Measurements from ENCODE around the gene C1orf35.

C1orf35 gene

DNA sequence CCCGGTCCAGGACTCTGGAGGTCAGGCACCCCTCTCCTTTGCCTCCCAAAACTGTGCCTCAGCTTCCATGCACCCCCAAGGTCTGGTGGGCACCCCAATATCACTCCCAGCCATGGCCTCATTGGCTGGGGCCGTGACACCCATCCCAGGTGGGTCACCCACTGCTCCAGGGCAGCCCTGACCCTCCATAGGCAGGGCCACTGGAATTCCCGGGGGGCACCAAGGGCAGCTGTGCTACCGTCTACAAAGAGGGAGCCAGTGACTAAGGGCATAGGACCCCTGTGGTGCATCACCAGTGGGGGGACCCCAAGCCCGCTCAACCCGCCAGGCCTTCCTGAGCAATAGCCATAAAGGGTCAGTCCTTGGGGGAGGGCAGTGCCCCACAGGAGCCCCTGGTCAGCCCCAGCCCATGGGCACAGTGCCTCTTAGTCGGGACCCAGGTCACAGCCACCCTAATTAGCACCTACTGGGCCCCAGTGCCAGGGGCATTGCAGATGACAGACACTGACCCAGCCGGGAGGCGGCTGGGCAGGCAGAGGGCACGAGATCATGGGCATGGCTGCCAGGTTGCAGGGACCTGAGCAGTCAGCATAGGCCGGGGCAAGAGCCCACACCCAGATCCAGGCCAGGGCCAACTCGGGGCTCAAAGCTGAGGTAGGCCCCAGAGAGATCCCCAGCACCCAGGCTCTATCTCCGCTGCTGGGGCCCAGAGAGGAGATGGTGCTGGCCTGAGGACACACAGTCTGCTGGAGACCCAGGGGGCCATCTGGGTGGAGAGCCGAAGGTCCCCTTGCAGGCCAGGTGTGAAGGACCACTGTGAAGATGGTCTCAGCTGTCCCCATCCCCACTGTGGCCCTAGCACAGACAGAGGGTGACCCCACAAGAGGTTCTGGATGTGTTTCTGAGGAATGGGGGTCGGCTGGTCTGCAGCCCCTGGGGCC lies 39.6 kb downstream of the C1orf35 start:
- no peak for DNase-seq (ENCODE audit: low read depth)

DNA sequence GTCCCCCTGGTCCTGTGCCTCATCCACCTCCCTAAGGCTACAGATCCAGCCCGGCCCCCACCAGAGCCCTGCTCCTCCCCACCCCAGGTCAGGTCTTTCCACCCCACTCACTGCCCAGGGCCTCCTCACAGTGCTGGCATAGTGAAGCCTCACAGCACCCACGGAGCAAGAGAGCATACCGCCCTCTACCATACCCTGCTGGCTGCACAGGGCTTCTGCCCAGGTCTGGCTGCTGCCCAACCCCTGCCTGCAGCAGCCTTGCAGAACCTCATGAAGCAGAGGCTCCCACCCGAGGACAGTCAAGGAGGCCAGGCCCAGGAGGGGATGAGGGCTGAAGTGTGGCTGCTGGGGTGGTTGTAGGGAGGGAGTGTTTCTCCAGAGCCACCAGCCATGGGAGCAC lies 40.3 kb downstream of the C1orf35 start:
- no peak for DNase-seq (ENCODE audit: low read depth)

DNA sequence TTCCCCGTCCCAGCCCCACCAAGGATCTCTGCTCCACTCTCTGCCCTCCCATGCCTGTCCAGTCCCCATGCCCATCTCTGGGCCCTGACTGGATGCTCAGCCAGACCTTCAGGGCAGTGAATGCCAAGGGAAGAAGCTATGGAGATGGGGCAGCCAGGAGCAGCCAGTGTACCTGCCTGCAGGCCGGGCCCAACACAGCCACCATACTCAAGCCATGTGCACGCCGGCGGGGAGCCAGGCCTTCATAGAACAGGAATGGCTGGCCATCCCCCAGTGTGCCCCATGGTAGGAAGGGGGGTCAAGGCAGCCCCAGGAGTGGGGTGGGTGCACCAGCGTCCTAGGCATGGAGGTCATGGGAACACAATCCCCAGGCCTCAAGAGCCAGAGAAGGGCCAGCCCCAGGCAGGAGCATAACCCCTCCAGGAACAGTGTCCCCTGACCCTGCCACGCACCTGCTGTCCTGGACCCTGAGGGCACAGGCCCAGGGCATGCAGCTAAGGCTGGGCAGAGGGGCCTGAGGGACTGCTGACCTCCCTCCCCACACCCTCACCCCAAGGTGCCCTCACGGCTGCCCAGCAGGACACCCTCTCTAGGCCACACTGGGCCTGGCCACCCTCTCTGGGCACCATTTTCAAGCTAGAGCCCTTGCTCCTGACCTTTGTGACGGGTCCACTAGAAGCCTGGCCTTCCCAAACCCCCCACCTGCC lies 40.9 kb downstream of the C1orf35 start:
- no peak for DNase-seq (ENCODE audit: low read depth)

DNA sequence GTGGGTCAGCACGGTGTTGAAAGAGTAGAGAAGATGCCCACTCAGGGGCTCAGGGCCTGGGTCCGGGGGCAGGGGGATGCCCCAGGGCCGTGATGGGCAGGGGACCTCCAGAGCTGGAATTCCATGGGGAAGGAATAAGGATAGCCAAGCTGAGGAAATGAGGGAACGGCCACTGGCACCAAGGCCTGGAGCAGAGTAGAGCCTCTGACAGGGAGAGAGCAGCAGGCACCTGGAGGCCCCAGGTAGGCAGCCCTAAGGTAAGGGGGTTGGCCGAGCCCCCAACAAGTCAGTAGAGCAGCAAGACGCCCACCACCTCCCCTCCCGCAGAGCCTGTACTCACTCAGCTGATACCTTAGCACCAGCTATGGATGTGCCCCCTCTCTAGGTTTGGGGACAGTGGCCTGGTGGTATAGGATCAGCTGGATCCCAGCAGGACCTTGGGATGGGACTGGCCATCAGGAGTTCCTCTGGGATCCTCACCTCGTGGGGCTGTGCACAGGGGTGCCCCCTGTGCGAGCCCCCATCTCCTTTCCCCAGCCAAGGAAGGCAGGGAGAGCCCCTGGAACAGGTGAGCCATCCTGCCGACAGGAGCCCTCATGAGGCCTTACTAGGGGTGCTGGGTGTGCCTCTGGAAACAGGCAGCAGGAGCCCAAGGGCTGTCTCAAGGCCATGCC lies 41.6 kb downstream of the C1orf35 start:
- no peak for DNase-seq (ENCODE audit: low read depth)

DNA sequence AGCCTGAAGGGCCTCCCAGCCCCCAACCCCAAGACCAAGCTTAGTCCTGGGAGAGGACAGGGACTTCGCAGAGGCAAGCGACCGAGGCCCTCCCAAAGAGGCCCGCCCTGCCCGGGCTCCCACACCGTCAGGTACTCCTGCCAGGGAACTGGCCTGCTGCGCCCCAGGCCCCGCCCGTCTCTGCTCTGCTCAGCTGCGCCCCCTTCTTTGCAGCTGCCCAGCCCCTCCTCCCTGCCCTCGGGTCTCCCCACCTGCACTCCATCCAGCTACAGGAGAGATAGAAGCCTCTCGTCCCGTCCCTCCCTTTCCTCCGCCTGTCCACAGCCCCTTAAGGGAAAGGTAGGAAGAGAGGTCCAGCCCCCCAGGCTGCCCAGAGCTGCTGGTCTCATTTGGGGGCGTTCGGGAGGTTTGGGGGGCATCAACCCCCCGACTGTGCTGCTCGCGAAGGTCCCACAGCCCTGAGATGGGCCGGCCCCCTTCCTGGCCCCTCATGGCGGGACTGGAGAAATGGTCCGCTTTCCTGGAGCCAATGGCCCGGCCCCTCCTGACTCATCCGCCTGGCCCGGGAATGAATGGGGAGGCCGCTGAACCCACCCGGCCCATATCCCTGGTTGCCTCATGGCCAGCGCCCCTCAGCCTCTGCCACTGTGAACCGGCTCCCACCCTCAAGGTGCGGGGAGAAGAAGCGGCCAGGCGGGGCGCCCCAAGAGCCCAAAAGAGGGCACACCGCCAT lies 42.5 kb downstream of the C1orf35 start:
- no peak for DNase-seq (ENCODE audit: low read depth)

DNA sequence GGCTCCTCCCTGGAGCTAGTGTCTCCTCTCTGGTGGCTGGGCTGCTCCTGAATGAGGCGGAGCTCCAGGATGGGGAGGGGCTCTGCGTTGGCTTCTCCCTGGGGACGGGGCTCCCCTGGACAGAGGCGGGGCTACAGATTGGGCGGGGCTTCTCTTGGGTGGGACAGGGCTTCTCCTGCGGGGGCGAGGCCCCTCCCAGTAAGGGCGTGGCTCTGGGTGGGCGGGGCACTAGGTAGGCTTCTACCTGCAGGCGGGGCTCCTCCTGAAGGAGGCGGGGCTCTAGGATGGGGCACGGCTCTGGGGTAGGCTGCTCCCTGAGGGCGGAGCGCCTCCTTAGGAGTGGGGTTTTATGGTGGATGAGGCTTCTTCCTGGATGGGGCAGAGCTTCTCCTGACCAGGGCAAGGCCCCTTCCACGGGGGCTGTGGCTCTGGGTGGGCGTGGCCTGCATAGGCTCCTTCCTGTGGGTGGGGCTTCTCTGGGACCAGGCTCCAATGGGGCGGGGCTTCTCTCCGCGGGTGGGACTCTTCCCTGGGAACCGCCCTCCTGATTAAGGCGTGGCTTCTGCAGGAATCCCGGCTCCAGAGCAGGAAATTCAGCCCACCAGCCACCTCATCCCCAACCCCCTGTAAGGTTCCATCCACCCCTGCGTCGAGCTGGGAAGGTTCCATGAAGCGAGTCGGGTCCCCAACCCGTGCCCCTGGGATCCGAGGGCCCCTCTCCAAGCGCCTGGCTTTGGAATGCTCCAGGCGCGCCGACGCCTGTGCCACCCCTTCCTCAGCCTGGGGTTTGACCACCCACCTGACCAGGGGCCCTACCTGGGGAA lies 43.3 kb downstream of the C1orf35 start:
- DNase-seq (ENCODE audit: low read depth) = peak; percentile 36

DNA sequence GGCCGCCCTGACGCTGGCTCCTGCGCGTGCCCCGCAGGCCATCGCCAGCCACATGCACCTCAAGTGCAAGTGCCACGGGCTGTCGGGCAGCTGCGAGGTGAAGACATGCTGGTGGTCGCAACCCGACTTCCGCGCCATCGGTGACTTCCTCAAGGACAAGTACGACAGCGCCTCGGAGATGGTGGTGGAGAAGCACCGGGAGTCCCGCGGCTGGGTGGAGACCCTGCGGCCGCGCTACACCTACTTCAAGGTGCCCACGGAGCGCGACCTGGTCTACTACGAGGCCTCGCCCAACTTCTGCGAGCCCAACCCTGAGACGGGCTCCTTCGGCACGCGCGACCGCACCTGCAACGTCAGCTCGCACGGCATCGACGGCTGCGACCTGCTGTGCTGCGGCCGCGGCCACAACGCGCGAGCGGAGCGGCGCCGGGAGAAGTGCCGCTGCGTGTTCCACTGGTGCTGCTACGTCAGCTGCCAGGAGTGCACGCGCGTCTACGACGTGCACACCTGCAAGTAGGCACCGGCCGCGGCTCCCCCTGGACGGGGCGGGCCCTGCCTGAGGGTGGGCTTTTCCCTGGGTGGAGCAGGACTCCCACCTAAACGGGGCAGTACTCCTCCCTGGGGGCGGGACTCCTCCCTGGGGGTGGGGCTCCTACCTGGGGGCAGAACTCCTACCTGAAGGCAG lies 44.0 kb downstream of the C1orf35 start:
- DNase-seq (ENCODE audit: low read depth) = no peak

DNA sequence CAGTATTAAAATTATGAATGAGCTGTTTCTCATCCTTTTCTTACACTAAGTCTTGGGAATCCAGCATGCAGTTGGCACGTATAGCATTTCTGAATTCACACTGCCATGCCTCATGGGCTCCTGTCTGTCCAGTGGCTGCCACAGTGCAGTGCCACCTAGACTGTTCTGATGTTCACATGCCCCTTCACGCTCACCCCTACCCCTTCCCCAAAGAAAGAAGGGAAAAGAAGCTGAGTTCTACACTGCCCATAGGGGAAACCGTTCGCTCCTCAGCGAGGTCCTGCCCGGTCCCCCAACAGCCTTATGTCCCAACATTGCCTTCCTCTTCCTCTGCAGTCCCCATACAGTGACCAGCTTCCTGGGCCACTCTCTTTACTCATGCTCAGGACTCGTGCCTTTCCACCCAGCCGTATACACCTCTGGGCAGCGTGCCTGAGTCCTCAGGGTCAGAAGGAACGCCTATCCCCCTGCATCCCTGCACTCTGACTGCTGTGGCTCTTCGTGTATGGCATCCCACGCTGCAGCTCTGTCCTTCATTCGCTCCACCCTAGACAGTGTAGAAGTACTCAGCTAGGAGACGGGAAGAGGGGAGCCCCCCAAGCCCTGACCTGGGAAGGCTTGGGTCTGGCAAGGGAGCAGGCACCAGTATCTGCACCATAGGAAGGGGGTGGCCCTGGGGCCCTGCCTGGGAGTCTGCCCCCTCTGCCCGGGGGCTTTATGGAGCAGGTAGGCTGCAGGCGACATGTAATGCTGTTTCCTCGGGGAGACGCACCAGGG lies 44.8 kb downstream of the C1orf35 start:
- no peak for DNase-seq (ENCODE audit: low read depth)

Data from stimulated activated CD8-positive, alpha-beta memory T cell treated with anti-CD3 and anti-CD28 coated beads, Interleukin-12 subunit alpha, Interleukin-12 subunit beta, amount 100 ng/mL, for 1 hour (primary cell).